Neural cell (in vitro differentiated cells): ENCODE results near the gene FRMD4A.

Experiments used
- POLR2AphosphoS5 ChIP-seq: IDR thresholded peaks from 2 replicates; pipeline ENCODE4 v1.6.1; 2012
- REST ChIP-seq: IDR thresholded peaks from 2 replicates; pipeline ENCODE4 v1.6.1; 2012; ENCODE audit warnings: borderline replicate concordance

GRCh38 chr10:13699216-13699615 lies 631.5 kb downstream of the FRMD4A start:
- TF ChIP-seq REST (no peak), POLR2AphosphoS5 (no peak)
